Smooth muscle cell (in vitro differentiated cells): ENCODE measurements around the gene OGDHL. TPM values are rescaled to one million over a fixed set of nuclear protein-coding genes. Genes with fewer than 3 reads are reported as not detected.

Experiments
- DNase-seq: peaks from one replicate; lab custom pipeline; 2025; ENCODE audit not compliant: unreplicated experiment; lab: John Stamatoyannopoulos, UW
- H2AFZ ChIP-seq: fragments of 200-600 bp; sonication (generic); 2 replicates; pipeline ENCODE4 v1.6.0; 2016; ENCODE audit warnings: antibody characterized with exemption, low read depth, mild to moderate bottlenecking
- H3F3A ChIP-seq: fragments of 200-600 bp; sonication (generic); 2 replicates; pipeline ENCODE4 v1.6.0; 2017; ENCODE audit warnings: antibody characterized with exemption, low read depth
- H3K27ac ChIP-seq: fragments of 200-600 bp; sonication (generic); 2 replicates; pipeline ENCODE4 v1.5.1; 2016; ENCODE audit warnings: low read depth, mild to moderate bottlenecking
- H3K27me3 ChIP-seq: fragments of 200-600 bp; sonication (generic); 2 replicates; pipeline ENCODE4 v1.6.1; 2016; ENCODE audit warnings: low read depth, mild to moderate bottlenecking
- H3K36me3 ChIP-seq: fragments of 200-600 bp; sonication (generic); 2 replicates; pipeline ENCODE4 v1.5.1; 2016; ENCODE audit warnings: low read depth
- H3K4me1 ChIP-seq: fragments of 200-600 bp; sonication (generic); 2 replicates; pipeline ENCODE4 v1.5.1; 2016; ENCODE audit warnings: low read depth
- H3K4me2 ChIP-seq: fragments of 200-600 bp; sonication (generic); 2 replicates; pipeline ENCODE4 v1.6.0; 2016; ENCODE audit warnings: mild to moderate bottlenecking
- H3K4me3 ChIP-seq: fragments of 200-600 bp; sonication (generic); 2 replicates; pipeline ENCODE4 v1.5.1; 2016; ENCODE audit warnings: mild to moderate bottlenecking
- H3K79me2 ChIP-seq: fragments of 200-600 bp; sonication (generic); 2 replicates; pipeline ENCODE4 v1.6.0; 2016; ENCODE audit warnings: low read depth, mild to moderate bottlenecking
- H3K9ac ChIP-seq: fragments of 200-600 bp; sonication (generic); 2 replicates; pipeline ENCODE4 v1.6.0; 2016; ENCODE audit warnings: low read depth
- H3K9me3 ChIP-seq: fragments of 200-600 bp; sonication (generic); replicated peaks from 2 replicates; pipeline ENCODE4 v1.5.1; 2016; ENCODE audit warnings: low read depth
- H4K20me1 ChIP-seq: fragments of 200-600 bp; sonication (generic); 2 replicates; pipeline ENCODE4 v1.6.0; 2016; ENCODE audit warnings: low read depth
- CTCF ChIP-seq: fragments of 200-600 bp; sonication (generic); IDR thresholded peaks from 2 replicates; pipeline ENCODE4 v1.5.1; 2017; ENCODE audit warnings: borderline replicate concordance, mild to moderate bottlenecking, antibody characterized with exemption; ENCODE audit not compliant: insufficient read depth, poor library complexity, severe bottlenecking
- WGBS: methylation state at CpG from one replicate; pipeline ENCODE4 v1.1.7; 2016; ENCODE audit warnings: low lambda C conversion rate; 5-methylcytosine and 5-hydroxymethylcytosine counted together
- polyA plus RNA-seq: library from polyadenylated mRNA; unstranded; fragments of >200 nt; fragmentation: Nextera tagmentation; extraction: Ambion mirVana; gene quantifications from 2 replicates; pipeline ENCODE4 v1.2.1, GENCODE V29; 2016
- total RNA-seq: library from RNA; depleted of rRNA; stranded (reverse); fragments of >200 nt; gene quantifications from 2 replicates; pipeline ENCODE4 v1.2.3, GENCODE V29; 2014

Gene OGDHL
- total and polyA plus RNA-seq, 2 experiments from 2014 or later: 1.3 to 1.7 TPM

- Histone ChIP-seq H3K4me3 (no peak overlapping the region), H3K79me2 (no peaks in the 10 kb centered on the region), H3K9ac (no peak overlapping the region), H3K9me3 (no peaks in the 10 kb centered on the region), H4K20me1 (no peaks in the 10 kb centered on the region), H3K27me3 (peaks cover 42% of the 10 kb centered on the region), H3K4me1 (no peaks in the 10 kb centered on the region), H2AFZ (no peak overlapping the region), H3K36me3 (no peaks in the 10 kb centered on the region), H3K27ac (no peak overlapping the region), H3K4me2 (no peak overlapping the region), H3F3A (no peaks in the 10 kb centered on the region)
- WGBS: 80% methylated on average over 6 of the region's 6 CpGs
- no peak for DNase-seq
- TF ChIP-seq CTCF: no peak
These were observed 67.7 kb downstream of the OGDHL start for GRCh38 chr10:49694466-49694865.

GRCh38 chr10:49691588-49691987, 70.5 kb downstream of the OGDHL start:
- no peaks in the 10 kb centered on the region for H3F3A ChIP-seq
- no peak overlapping the region for H3K9ac ChIP-seq
- H3K4me3 ChIP-seq: no peak overlapping the region
- H3K27ac ChIP-seq: no peak overlapping the region
- H2AFZ ChIP-seq: no peak overlapping the region
- no peaks in the 10 kb centered on the region for H3K36me3 ChIP-seq
- H3K4me1 ChIP-seq: no peaks in the 10 kb centered on the region
- no peaks in the 10 kb centered on the region for H4K20me1 ChIP-seq
- peaks cover 58% of the 10 kb centered on the region for H3K27me3 ChIP-seq
- H3K79me2 ChIP-seq: no peaks in the 10 kb centered on the region
- 68% methylated on average over 9 of the region's 9 CpGs for WGBS
- H3K9me3 ChIP-seq: no peaks in the 10 kb centered on the region
- no peak overlapping the region for H3K4me2 ChIP-seq
- DNase-seq: no peak
- no peak for TF ChIP-seq CTCF

- WGBS: 17% methylated on average over 12 of the region's 12 CpGs
- no peaks in the 10 kb centered on the region for H3K36me3 ChIP-seq
- H4K20me1 ChIP-seq: no peaks in the 10 kb centered on the region
- TF ChIP-seq CTCF: no peak
- H3F3A ChIP-seq: no peaks in the 10 kb centered on the region
- DNase-seq: no peak
- no peaks in the 10 kb centered on the region for H3K9me3 ChIP-seq
- no peak overlapping the region for H3K4me3 ChIP-seq
- no peak overlapping the region for H3K27ac ChIP-seq
- H3K27me3 ChIP-seq: peaks cover 54% of the 10 kb centered on the region
- no peak overlapping the region for H2AFZ ChIP-seq
- no peak overlapping the region for H3K9ac ChIP-seq
- no peaks in the 10 kb centered on the region for H3K4me1 ChIP-seq
- no peaks in the 10 kb centered on the region for H3K79me2 ChIP-seq
- no peak overlapping the region for H3K4me2 ChIP-seq
These were observed 71.3 kb downstream of the OGDHL start for GRCh38 chr10:49690698-49691356.
